Measurements from ENCODE around the gene ATP8A1.

The ATP8A1 gene

DNA sequence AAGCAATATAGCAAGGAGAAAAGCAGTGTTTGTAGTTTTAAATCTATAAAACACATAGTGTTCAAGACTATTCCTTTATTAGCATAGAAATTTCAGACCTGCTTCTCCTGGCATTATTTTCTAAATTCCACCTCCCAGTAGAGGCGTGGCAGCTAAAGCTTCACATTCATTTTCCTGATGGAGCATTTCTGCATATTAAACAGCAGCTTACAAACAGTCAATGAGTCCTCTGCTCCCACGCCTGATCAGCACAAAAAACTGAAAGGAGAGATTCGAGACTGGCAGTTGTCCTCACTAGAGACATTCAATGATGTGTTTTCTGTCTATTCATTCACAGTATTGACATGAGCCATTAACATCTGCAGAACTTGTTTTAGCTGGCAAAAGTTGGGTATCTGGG is 198.2 kb downstream of the ATP8A1 start:
- no peak for DNase-seq

DNA sequence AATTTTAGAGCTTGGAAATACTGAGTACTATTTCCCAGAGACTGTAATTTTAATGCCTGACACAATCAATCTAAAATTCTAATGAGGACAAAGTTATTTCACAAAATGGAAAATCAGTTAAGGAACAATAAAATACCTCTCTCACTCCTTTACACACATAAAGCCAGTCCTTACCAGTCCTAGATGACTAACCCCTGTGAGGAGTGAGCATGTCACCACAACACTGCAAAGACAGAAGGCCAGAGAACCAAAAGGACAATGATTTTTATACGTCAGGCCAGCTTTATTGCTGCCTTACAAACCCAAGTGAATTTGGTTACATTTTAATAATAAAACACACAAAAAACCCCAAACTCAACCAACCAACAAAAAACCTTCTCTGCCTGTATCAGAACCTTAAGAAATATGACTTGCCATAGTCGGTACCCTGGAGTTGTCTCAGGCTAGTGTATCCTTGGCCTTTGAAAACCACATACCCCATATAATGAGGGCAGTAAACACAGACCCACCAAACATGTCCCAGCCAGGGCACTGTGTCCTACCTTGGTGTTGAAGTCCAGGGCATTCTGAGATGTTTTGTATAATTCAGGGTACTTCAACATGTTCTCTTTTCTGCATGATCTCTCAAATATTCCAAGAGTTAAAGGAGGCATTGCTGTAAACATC is 202.0 kb downstream of the ATP8A1 start:
- DNase-seq: no peak

DNA sequence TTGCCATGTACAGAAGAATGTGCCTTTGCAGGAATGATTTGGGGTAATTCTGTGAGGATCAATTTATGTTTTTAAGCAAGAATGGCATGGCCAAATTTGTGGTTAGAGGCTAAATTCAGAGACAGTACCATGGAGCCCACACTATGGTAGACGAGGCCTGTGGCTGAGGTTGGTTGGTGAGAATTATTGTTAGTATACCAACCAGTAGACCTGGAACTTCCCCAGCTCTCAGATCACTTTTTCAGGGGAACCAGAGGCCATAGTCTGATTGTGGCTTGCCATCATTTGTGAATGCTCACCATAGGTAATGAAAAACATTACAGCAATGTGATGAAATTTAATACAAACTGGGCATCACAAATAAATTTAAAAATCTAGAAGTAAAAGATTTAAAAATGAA is 203.3 kb downstream of the ATP8A1 start:
- no peak for DNase-seq

DNA sequence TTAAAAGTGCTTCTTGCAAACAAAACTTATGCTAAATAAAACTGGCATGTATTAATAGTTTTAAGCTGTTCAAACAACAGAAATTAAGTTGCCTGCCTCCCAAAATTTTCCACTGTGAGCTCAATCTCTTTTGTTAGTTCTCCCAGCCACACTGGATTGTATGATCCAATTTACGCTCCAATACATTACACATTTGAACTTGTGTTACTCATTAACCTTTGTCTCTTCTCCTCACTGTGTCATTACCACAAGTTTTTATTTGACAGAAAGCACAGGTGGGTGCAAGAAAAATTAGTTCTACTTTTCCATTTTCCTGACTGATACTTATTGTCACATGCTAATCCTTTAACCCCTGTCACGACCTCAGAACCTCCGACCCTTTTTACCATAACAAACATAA is 204.1 kb downstream of the ATP8A1 start:
- DNase-seq: no peak

DNA sequence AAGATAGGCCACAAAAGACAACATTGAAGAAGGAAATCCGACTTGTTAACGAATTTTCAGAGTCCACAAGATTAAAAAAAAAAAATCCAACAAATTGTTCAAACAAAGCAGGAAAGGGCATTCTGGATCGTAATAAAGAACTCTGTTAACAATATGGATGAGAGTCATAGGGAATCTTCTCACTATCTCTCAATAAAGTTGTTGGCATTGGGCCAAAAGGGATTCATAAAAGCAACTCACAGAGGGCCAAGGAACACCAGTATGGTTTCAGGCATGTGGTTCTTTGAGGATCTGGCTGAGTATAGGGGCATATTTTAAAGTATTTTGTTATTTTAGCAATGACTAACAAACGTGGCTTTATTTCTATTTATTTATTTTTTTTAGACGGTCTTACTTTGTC is 210.1 kb downstream of the ATP8A1 start:
- DNase-seq: no peak

DNA sequence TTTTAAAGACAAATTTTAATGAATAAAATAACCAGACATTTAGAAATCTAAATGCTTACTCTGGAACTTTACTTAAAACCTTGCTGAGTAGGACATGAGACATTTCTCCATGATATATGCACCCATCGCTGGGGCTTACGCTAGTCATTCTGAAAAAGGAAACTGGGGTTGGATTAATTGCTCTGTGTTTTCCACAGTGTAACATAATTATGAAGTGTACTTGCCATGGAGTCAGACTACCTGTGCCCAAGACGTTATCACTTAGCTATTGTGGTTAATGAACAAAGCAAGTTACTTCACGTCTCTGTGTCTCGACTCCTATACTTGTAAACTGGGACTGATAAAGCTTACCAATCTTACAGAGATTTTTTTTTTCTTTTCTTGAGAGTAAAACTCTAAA is 211.9 kb downstream of the ATP8A1 start:
- no peak for DNase-seq

DNA sequence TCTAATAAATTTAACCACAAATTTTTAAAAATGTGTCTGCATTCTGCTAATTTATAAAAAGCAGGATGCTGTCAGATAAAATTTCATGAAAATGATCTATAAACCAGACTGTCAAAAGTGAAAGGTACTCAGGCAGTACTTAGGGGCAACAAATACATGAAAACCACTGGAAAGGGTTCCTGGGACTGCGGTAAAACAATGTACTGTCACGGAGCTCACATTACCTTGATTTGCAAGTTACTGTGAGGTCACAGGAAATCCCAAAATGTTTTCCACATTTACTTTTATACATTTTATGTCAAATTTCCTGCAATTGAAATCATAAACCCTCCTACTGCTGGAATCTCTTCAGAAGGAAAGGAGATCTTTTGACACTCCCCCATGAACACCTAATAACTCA is 214.3 kb downstream of the ATP8A1 start:
- DNase-seq: no peak

DNA sequence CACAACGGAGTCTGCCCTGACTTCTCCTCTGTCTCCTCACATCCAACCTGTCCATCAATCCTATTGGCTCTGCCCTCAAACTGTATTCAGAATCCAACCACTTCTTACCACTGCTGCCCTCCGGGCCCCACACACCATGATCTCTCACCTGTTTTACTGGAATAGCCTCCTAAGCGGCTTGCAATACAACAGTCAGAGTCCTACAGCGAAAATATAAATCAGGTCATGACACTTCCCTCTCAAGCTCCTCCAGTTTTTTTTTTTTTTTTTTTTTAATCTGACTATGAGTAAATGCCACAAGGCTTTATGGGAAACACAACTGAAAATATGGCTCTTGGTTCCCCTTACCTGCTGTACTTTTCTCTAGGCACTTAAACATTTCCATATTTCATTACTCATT is 216.8 kb downstream of the ATP8A1 start:
- DNase-seq: no peak

DNA sequence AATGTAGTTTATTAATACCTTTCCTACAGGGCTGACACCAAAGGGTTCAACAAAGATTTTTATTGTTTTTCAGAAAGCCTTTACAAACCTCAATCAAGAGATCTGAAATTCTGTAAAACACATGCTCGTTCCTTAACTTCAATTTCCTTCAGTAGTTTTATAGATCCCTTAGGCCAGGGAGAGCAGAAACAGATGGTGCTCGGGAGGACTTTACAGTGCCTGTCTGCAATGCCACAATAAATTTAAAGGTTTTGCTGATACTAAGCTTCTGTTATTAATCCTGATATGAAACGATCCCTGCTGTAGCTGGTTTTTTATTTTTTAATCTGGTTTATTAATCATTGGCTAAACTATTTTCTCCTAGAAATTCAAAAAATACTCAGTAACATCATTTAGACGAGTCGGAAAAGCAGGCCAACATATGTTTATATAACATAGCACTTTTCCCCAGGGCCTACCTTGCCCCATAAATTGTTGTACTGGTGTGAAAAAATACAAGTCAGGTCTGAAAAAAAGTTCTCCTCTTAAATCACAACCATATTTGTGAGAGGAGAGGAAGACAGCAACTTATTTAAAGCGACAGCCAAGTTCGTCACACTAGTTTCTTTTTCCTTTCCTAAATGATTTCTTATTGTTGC is 219.9 kb downstream of the ATP8A1 start:
- no peak for DNase-seq

DNA sequence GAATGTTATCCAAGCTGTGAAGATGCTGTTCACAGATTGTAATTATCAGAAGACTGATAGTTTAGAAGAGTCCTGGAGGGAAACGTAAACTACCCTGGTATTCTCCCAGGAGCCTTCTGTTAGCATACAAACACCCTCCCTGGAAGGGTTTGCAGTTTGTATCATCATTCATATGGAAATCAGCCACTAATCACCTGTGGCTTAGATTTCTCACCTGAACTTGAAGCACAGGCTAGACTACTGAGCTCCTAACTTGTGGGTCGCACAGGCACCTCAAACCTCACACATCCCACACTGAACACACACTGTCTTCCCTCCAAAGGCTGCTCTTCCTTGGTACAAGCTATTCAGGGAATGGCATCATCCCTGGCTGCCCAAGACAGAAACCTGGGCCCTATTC is 228.9 kb downstream of the ATP8A1 start:
- DNase-seq: no peak

DNA sequence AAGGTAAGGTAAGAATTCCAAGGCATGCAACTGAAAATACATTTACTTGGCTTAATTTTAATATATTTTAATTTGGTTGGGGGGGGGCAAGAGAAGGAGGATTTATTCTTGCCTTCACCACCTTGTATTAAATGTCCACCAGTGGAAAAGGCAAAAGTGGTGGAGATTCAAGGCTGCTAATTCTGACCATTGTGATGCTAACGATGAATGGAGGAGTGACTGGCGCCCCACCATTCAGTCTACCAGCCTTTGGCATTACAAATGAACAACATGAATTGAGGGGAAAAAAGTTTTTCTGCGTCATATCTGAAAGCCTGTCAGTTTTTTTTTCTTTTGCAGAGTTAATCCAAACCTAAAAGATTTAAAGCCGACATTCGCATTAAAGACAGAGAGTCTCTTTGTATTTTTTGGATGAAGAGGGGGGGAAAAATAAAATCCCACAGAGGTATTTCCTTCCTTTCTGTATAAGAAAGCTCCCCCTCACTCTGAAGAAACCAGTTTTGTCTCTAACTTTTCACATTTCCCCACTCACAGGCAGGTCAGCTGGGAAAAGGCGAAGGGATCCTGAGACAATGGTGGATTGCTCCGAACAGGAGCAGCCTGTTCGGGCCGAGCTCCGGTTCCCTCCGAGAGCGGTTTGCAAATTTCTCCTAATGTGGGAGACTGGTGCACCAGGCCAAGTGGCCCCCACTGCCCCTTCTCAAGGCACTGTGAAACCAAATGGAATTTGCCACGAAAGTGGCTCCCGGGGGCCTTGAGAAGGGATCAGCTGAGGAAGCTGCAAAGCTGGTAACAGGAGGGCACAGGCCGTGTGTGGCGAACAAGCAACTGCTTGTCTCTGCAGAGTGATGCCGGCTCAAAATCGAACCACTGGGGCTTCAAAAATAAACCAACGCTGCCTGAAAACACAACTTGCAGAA is 231.5 kb downstream of the ATP8A1 start:
- DNase-seq: no peak

DNA sequence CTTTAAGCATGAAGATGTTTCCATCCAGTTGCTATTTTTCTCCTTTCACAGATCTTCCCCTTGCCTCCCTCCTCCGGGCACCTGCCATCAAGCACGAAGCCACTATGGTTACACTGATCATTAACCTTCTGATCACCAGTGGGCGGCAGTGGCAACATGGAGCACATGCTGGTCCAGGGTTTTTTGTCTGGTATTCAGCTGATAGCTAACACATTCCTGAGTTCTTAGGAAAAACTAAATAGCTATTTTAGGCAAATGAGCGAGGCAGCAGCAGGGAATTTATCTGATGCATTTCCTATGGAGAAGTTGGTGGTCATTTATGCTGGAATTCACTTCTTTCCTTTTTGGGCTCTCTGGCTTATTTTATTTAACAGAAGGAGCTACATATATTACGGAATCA is 236.8 kb downstream of the ATP8A1 start:
- DNase-seq: no peak

DNA sequence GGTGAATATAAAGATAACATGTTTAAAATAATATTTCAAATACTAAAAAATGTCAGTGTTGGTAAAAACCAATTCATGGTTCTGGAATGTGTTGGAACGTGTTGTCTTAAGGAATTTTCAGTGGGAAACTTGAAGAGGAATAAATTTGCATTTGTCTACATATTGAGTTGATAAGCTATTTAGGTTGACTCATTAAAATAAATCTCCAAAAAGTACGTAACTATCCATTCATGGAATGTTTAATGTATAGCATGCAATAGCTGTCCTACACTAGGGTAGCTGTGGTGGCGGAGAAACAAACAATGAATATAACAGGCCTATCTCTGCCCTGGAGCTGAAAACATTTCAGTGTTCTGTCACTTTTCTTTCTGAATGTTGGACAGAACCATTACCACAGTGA is 239.4 kb downstream of the ATP8A1 start:
- DNase-seq: no peak

DNA sequence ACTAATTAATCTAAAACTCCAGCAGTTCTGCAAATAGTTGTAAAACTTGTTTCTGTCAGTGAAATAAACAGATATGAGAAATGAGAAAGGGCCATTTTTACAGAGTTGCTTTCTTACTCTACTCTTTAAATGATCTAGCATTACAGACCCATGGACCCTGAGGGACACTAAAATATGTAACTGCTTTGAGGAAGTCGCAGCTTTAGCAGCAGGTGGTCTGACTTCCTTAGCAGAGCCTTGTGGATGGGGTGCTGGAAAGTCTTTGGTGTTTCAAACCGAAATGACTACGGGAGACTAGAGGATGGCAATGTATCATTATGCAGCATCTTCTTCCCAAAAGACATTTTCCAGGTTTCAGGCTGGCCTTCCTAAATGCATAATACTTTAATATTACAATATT is 240.9 kb downstream of the ATP8A1 start:
- no peak for DNase-seq

DNA sequence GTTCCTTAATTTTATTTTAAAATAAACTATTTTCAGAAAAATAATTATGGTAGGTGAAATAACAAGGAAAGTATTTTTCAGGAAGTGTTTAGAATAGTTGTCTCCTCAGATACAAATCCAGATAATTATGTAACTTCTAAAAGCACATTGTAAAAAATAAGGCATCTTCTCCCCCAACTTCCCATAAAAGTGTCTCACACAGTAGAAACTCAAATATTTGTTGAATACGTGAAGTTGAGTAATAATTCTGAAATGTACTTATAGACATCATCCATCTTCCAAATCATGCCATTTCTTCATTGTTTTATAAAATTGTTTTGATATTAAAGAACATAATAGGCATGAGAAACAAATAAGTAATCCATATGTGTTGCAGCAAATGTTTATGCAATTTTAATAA is 241.6 kb downstream of the ATP8A1 start:
- no peak for DNase-seq

DNA sequence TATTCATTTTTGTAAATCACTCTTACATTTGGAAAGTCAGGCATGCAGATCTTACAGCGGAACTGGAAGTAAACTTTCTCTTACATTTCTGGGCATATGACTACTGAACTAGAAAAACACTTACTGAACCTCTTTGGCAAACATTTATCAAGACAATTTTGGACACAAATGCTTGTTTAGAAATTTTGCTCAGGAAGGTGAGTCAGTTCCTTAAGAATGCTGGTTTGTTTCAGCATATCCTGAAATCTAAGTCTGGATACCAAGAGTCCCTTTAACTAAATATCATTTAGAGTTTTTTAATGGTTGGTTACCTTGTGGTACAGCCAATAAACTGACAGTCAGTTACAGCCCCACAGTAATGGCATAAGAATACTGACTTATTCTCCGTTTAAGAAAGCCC is 244.7 kb downstream of the ATP8A1 start:
- DNase-seq: no peak

DNA sequence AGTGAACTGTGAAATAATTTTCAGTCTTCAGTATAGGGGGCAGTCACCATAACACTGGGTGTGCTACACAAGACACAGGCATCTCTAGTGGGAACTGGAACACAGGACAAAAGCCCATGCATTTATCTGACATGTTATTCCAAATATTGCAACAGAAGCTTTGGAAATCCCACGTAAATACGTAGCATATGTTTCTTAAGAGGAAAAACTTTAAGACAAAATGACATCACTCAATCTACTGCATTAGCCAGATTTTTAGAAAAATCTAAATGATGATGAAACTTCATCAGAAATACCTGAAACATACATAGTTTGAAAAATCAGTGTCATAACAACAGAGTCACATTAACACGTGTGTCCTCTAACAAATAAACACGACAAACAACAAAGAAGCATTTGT is 245.1 kb downstream of the ATP8A1 start:
- no peak for DNase-seq

DNA sequence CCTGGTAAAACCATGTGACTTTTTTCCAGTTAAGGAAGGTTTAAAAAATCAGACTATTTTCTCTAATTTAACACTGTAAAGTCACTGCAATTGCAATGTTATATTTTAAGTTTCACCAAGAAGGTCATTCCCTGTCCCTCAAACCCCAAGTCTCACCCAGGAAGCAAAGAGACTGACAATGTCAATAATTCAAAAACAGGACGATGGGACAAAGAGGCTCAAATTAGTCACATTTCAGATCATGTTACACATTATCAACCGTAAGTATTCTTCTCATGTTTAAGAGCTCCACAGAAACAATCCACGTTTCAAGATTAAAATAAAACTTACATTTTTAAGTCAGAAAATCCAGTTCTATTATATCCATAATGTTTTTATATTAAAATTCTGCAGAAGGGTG is 246.5 kb downstream of the ATP8A1 start:
- DNase-seq: no peak

DNA sequence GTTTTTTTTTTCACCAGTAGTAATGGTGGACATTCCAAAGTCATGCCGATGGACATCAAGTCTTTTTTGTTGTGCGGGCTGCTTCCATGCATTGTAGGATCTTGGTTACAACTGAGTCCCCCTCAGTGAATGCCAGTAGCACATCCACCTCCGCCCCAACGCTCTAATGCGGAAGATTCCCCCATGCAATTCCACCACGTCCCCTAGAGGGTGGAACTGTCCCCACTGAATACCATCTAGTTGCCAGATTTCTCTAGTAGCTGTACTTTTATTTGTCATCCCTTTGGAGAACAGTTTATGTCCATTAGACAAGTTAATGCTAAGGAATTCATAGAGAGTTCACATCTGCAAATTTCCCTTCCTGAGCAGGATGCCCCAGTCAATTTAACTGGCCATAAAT is 252.9 kb downstream of the ATP8A1 start:
- no peak for DNase-seq

DNA sequence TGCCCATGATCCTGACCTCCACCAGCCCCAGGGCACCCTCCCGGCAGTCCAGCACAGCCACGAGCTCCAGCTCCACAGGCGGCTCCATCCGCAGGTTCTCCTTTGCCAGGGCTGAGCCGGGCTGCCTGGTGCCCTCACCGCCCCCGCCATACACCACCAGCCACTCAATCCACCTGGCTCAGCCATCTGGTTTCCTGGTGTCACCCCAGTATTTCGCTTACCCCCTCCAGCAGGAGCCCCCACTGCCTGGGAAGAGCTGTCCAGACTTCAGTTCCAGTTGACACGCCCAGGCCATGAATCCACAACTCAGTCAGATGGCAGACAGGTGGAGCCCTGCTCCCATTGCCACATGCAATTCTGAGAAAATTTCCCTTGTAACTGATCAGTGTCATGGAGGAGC is 255.7 kb downstream of the ATP8A1 start:
- DNase-seq: no peak

DNA sequence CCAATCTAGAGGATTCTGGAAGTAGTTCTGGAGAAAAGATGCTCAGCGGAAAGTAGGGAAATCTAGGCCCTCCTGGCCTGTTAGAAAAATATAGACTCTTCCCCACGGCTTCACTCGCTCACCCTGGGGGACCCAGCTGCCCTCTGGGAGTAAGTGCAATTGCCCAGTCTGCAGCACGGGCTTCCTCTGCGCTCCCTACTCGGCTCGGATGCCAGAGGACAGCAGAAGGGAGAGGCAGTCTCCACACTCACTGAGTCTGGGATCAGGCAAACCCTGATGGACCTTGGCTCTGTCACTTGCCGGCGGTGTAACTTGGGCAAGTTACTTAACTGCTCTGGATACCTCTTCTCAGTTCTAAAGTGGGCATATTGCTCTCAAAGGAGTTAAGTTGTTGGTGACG is 257.5 kb downstream of the ATP8A1 start:
- no peak for DNase-seq

DNA sequence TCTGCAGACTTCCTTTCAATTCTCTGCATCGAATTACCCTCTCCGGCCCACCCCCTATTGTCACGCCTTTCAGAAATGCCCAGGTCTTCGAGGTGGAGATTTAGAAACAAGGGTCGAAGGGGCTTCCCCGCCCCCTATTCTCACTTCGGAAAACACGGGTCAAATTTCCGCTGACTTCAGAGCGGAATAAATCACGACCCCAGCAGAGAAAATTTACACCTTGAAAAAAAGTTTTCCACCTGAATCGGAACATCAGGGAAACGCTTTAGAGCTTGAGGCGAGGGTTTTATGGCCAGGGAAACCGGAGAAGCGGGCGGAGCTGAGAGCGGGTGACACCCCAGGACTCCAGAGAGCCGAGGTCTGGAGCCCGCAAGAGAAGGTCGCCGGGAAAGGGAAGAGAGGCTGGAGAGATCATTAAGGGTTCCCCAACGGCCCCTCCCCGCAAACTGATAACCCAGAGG is 258.0 kb downstream of the ATP8A1 start:
- DNase-seq: no peak

DNA sequence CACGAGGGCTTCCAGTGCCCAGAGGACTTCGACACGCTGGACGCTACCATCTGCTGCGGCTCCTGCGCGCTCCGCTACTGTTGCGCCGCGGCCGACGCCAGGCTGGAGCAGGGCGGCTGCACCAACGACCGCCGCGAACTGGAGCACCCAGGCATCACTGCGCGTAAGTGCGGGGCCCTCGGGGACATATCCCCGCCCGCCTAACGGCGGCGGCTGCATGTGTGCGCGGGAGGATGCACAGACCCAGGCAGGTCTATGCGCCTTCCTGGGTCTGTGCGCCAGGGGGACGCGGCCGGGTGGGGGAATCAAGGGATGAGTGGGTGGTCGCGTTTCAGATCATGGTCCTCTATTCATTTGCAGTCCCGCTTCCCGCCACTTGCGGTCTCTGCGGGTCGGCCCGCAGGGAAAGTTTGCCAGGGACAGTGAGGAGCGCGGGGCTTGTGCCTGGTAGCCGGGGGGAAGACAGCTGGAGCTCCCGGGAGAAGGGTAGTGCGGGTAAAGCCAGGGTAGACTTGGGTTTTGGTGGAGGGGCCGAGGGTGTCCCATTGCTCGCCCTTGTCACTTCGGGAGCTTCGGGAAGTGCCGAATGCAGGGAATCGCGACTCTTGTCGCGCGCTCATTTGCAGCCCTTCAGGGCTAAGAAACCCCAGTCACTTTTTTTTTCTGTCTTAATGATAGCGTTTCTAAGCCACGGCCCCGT is 258.6 kb downstream of the ATP8A1 start:
- no peak for DNase-seq

Measured in stimulated activated naive CD4-positive, alpha-beta T cell treated with Interleukin-2 at 50 U/mL for 16 hours (primary cell).